K562 treated with DMSO at 1 percent for 12 hours (cell line): ENCODE results near the gene CMPK1. TPM values are rescaled to one million over a fixed set of nuclear protein-coding genes. Genes with fewer than 3 reads are reported as not detected.

Experiments used
- total RNA-seq: library from RNA; unstranded; fragments of 300-600 nt; gene quantifications from 2 replicates; pipeline ENCODE4 v1.2.3, GENCODE V29; 2022; ENCODE audit not compliant: insufficient read depth

The CMPK1 gene, protein sequence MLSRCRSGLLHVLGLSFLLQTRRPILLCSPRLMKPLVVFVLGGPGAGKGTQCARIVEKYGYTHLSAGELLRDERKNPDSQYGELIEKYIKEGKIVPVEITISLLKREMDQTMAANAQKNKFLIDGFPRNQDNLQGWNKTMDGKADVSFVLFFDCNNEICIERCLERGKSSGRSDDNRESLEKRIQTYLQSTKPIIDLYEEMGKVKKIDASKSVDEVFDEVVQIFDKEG
- 45.7 and 108 TPM in 2 replicates for total RNA-seq

GRCh38 chr1:47333578-47333921 is at the start of gene CMPK1:
Gene CMPK1, plus strand, starts transcription at chr1:47333790. Its CDS starts 156 bp downstream, at chr1:47333946.

GRCh38 chr1:47313915-47314664 is 19.5 kb upstream of the CMPK1 start, which contains the start of gene STIL:
Gene STIL, minus strand, starts transcription at chr1:47314147. Its CDS starts 3,828 bp downstream, at chr1:47310319.

GRCh38 chr1:47415728-47416318 is 82.2 kb downstream of the CMPK1 start, which contains the start of gene FOXE3:
Gene FOXE3, plus strand, starts transcription at chr1:47416285. Its CDS starts 31 bp downstream, at chr1:47416316.

Other genes with a start within 250 kb of the CMPK1 start
- not detected in 2 replicates for gene CYP4A22, start 196.3 kb upstream of the CMPK1 start, total RNA-seq
- 3.9 TPM in 1 of 2 replicates, not detected in the other for gene PDZK1IP1, start 143.8 kb upstream of the CMPK1 start, total RNA-seq
- gene TAL1, start 101.6 kb upstream of the CMPK1 start, total RNA-seq = 19.4 and 43.9 TPM in 2 replicates
- 8.4 and 36.6 TPM in 2 replicates for gene STIL, start 19.6 kb upstream of the CMPK1 start, total RNA-seq
- not detected in 2 replicates for gene FOXE3, start 82.5 kb downstream of the CMPK1 start, total RNA-seq
- 1.3 and 3.8 TPM in 2 replicates for gene FOXD2, start 104.3 kb downstream of the CMPK1 start, total RNA-seq